ENCODE results near the gene ZNF865. TPM values are rescaled to one million over a fixed set of nuclear protein-coding genes. Genes with fewer than 3 reads are reported as not detected.

ZNF865 gene
- total RNA-seq, 1 experiment from 2014 or later, result 21.7 TPM

GRCh38 chr19:55640043-55640576 is 34.7 kb downstream of the ZNF865 start (continued):
- TF ChIP-seq, protein P1, sequence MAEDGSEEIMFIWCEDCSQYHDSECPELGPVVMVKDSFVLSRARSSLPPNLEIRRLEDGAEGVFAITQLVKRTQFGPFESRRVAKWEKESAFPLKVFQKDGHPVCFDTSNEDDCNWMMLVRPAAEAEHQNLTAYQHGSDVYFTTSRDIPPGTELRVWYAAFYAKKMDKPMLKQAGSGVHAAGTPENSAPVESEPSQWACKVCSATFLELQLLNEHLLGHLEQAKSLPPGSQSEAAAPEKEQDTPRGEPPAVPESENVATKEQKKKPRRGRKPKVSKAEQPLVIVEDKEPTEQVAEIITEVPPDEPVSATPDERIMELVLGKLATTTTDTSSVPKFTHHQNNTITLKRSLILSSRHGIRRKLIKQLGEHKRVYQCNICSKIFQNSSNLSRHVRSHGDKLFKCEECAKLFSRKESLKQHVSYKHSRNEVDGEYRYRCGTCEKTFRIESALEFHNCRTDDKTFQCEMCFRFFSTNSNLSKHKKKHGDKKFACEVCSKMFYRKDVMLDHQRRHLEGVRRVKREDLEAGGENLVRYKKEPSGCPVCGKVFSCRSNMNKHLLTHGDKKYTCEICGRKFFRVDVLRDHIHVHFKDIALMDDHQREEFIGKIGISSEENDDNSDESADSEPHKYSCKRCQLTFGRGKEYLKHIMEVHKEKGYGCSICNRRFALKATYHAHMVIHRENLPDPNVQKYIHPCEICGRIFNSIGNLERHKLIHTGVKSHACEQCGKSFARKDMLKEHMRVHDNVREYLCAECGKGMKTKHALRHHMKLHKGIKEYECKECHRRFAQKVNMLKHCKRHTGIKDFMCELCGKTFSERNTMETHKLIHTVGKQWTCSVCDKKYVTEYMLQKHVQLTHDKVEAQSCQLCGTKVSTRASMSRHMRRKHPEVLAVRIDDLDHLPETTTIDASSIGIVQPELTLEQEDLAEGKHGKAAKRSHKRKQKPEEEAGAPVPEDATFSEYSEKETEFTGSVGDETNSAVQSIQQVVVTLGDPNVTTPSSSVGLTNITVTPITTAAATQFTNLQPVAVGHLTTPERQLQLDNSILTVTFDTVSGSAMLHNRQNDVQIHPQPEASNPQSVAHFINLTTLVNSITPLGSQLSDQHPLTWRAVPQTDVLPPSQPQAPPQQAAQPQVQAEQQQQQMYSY (CRISPR knock-in tag; IDR thresholded peaks at IDR 0.05), result peak; percentile 82
- TF ChIP-seq AR (CRISPR knock-in tag; IDR thresholded peaks at IDR 0.05), result no peak
- TF ChIP-seq CREM (CRISPR knock-in tag; IDR thresholded peaks at IDR 0.05), result 0 out of 2 replicates have a peak, but pooled peaks have one; percentile 47
- peak; percentile 93; the same call in 1 of the 2 replicates for TF ChIP-seq TCF7 (CRISPR knock-in tag; IDR thresholded peaks at IDR 0.05; ENCODE audit: low read depth)
- no peak for TF ChIP-seq SOX15 (CRISPR knock-in tag; IDR thresholded peaks at IDR 0.05)
- peak; percentile 98 for TF ChIP-seq FOXP4 (CRISPR knock-in tag; IDR thresholded peaks at IDR 0.05)
- peak; percentile 83; the same call in 1 of the 2 replicates for TF ChIP-seq ZNF281 (CRISPR knock-in tag; IDR thresholded peaks at IDR 0.05)

- Mint-ChIP-seq H3K4me3 (peak within 1 kb of the TSS; percentile 89), H3K36me3 (peaks cover 19% of the 10 kb centered on the region), H3K9me3 (peaks cover 4% of the 10 kb centered on the region), H3K4me1 (peaks cover 28% of the 10 kb centered on the region), H3K27me3 (ENCODE audit: low read depth) (peaks cover 9% of the 10 kb centered on the region), H3K27ac (peak within 1 kb of the TSS; percentile 92)
- TF ChIP-seq FOXP1 (CRISPR knock-in tag; IDR thresholded peaks at IDR 0.05; ENCODE audit: borderline replicate concordance) (peak; percentile 55; the same call in 1 of the 2 replicates), GABPB1 (CRISPR knock-in tag; IDR thresholded peaks at IDR 0.05) (peak; percentile 48; the same call in 1 of the 2 replicates), FOXK1 (CRISPR knock-in tag; IDR thresholded peaks at IDR 0.05) (peak; percentile 30; the same call in 1 of the 2 replicates), GRHL2 (CRISPR knock-in tag; IDR thresholded peaks at IDR 0.05; ENCODE audit: insufficient replicate concordance, severe bottlenecking) (no peak), ZBTB43 (CRISPR knock-in tag; IDR thresholded peaks at IDR 0.05) (no peak), E2F5 (CRISPR knock-in tag; IDR thresholded peaks at IDR 0.05) (no peak; the same call in 1 of the 2 replicates), SP1 (CRISPR knock-in tag; conservative IDR thresholded peaks at IDR 0.05) (peak; percentile 45)
- TF ChIP-seq, protein P2, sequence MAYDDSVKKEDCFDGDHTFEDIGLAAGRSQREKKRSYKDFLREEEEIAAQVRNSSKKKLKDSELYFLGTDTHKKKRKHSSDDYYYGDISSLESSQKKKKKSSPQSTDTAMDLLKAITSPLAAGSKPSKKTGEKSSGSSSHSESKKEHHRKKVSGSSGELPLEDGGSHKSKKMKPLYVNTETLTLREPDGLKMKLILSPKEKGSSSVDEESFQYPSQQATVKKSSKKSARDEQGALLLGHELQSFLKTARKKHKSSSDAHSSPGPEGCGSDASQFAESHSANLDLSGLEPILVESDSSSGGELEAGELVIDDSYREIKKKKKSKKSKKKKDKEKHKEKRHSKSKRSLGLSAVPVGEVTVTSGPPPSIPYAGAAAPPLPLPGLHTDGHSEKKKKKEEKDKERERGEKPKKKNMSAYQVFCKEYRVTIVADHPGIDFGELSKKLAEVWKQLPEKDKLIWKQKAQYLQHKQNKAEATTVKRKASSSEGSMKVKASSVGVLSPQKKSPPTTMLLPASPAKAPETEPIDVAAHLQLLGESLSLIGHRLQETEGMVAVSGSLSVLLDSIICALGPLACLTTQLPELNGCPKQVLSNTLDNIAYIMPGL (CRISPR knock-in tag; IDR thresholded peaks at IDR 0.05), result peak; percentile 27; the same call in 1 of the 2 replicates
- ChIA-PET POLR2A (interaction anchor here (0.5 to 1.0 kb wide), 3 partner anchors 14 to 1440 kb away, joined by 3 to 4 read pairs (median 3); partner anchors contain the start of gene RPS9), CTCF (interaction anchor here (0.6 to 2.1 kb wide), 8 partner anchors 12 to 1403 kb away, joined by 3 to 17 read pairs (median 5); partner anchors contain the start of genes FIZ1, U2AF2 and ZNF784)
- DNase-seq (ENCODE audit: low spot score) (peak; percentile 61), ATAC-seq (peak; percentile 28)
These were observed 35.4 kb downstream of the ZNF865 start, which contains the start of gene ZNF580 for GRCh38 chr19:55640577-55641425. ZNF580 (plus strand) TSS chr19:55641002; CDS start chr19:55642509, 1,507 bp downstream.
